Medulla oblongata (tissue), 1 donor: Measurements from ENCODE around the gene SAMD4A.
A peak's percentile ranks its signal among the peaks of the same experiment; 100 is the strongest.
"Not testable (repeated sequence)": the region's sequence is repeated elsewhere in the genome, so short reads cannot be mapped to it uniquely, and the experiment has no call there.

Source experiments
- DNase-seq: peaks from one replicate; pipeline ENCODE4 v3.0.0-alpha.2; 2015; ENCODE audit errors: extremely low spot score

SAMD4A gene

DNA sequence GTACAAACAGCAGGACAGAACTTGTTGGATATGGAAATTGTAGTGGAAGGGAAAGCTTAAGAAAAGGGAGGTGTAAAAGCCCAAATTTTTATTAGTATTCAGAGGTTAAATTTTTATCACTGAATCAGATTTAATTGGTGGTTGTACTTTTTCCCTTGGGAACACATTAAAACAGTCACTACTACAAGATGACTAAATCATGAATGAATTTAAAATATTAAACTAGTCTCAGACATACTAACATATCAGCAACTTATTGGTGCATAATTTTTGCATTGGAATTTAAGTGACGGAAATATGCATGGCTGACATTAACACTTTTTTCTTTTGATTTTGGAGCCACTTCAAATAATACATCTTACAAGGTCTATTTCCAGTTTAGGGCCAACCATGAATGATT, 27.6 kb downstream of the SAMD4A start:
- no peak for DNase-seq

DNA sequence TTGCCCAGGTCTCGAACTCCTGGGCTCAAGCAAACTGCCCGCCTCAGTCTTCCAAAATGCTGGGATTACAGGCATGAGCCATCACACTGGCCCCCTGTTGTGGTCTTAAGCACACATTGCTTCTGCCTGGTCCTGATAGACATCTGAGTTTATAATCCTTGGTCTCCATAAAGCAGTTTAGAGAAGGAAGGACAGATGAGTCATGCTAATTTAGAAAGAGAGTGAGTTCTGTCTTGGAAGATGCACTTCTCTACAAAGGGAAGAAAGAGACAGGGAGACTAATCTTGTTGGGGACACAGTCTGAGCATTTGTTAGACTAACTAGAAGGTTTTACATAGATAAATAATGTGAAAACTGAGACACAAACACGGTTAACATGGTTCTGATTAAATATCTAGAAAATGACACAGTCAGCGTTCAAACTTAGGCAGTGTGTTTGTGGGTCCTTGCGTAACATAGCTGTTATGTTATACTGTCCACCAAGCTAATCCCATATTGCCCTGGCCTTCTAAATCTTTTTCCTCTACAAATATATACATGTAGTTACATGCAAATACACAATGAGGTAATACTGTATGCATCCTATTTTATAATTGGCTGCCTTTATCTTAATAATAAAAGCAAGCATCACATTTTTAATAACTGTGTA, 31.0 kb downstream of the SAMD4A start:
- DNase-seq: no peak

DNA sequence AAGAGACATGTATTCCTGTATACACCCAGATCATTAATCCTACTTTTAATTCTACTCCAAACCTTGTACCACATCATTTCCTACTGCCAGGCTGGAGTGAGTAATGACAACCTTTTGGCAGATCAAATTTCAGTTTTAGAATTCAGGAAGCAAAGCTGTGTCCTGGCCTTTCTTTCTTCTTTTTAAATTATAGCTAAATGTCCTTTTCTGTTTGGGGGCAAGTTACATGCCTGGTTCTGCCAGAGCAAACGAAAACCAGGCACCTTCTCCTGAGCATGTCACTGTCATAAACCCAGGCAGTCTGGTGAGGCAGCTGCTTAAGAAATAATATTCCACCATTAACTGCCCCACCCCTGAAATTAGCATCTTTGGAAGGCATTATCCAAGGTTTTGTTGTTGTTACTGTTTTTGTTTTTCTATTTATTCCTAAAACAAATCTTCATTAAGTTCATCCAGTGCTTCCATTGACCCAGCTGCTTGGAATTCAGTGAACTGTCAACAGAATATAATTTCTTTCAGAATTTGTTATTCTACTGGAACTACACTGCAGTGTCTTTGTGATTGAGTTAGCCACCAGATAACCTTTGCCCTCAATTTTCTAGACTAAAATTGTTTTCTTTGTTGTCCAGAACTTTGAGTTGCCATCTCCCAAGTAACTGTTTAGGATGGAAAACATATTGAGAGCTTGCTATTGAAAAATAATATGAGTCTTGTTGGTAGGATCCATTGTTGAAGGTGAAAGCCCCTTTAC, 33.2 kb downstream of the SAMD4A start:
- no peak for DNase-seq

DNA sequence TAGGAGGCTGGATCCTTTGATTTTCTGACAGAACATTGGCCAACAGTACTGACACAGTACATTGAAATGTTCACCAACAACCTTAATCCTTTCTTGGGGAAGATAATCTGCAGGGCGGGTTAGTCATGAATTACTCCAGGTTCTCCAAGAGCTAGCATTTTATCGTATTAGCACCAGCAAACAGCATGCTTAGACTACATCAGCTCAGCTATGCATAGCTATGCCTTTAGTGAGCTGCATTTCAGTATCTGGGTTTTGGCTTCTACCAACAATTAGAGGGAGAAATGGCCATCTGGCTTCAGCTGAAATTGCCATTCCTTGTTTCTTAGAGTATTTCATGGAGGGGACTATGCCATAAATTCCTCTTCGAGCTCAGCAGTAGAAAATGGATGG, 33.8 kb downstream of the SAMD4A start:
- DNase-seq: no peak

DNA sequence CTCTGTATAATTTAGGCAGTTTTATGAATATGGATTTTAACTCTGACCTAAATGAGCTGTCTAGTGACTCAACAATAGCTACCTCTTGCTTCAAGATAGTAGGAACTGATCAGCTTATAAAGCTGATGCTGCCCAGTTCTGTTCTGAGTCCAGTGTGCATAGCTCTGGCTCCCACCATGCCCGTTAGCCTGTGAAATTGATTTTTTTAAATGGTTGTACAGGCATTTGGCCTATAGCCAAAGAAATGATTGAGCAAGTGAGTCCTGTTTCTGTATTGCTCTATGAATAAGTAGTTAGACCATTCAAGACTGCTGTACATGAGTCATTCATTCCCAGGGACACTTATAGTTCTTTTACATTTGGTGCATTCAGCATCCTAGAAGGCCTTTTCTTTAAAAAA, 36.4 kb downstream of the SAMD4A start:
- no peak for DNase-seq

DNA sequence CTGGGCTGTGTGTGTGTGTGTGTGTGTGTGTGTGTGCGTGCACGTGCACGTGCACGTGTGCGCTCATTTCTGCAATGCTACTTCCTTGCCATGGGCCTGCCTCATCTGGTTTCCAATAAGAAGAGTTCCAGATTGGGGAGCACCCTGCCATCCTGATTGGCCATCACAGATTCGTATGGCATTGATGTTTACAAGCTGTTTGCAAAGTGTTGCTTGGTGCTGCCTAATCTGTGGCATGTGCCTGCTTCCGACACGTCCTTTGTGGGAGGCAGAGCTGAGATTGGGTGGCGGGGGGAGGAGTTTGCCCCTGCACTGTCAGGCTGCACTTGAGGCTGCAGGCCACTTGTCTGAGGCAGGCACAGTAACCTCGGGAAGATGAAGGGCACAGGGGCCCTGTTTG, 39.2 kb downstream of the SAMD4A start:
- DNase-seq: no peak

DNA sequence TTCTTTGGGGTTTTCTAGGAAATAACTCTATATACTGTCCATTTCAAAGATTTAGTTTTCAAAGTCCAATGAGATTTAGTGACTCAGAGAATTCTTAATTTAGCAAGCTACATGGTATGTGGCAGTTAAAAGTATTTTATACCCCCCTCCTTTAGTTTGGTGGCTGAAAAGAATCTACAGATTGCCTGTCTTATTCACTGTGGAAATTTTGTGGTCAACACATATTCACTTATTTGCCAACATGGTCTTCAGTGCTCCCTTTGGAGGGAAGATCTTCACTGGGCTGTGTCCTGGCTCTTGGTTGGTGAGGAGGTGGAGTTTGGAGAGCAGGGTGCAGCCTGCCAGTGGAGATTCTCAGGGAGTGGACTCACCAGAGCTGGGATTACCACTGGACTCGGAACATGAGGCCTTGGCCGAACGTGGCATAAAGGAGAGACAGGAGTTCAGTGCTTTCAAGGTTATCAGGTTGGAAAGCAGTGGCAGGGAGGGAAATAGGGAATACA, 39.8 kb downstream of the SAMD4A start:
- no peak for DNase-seq

DNA sequence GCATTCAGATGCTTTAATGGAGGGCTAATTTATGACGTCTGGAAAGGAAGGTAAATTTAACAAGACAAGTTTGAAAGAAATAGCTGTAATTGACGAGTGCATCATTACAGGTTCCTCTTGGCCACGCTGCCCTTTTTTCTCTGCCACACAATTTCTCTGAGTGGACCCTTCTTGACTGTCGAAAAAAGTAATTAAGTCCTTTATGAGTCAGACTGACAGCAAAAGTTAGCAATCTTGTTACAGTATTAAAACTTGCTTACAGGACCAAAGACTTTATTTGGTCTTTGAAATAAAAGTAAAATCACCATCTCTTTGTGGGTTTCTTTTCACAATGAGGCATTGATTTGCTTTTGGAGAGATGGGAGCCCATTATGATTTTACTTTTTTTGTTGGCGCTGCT, 42.6 kb downstream of the SAMD4A start:
- no peak for DNase-seq

DNA sequence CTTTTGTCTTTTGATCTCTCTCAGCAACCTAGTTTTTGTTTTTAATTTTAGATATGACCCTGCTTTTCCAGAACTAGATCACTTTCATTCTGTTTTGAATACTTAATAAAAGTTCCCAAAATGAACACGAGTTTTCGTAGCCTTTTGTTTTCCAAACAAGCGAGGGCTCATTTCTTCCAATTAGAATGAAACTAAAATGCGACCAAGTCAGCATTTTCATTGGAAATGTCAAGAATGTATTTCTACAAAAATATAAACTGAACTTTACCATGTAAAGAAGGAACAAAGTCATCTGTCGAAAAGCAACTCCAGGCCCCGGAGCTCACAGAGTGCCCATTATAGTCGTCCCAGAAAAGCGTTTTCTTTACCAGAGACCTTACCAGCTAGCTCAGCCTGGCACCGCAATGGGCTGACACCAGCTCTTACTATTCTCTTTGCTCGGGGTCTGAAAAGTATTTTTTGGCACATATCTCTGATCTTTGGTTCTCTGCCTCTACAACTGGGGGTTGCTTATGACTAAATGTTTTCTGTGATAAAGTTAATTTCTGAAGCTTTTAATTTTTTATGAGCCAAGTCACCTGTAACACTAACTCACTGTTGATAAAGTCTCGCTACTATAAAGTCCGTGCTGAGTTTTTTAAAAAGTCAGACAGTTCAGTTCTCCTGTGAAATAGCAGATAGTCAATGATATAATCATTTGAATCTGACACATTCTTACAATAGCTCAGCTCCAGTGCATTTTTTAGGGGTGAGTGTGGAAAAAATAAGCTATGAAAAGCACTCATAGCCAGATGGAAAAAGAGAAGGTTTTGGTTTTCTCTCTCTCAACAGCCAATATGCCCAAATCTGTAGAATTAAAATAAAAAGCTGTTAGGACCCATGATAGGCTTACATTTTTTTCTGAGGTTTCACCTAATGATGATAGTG, 43.4 kb downstream of the SAMD4A start:
- DNase-seq: peak; percentile 67

DNA sequence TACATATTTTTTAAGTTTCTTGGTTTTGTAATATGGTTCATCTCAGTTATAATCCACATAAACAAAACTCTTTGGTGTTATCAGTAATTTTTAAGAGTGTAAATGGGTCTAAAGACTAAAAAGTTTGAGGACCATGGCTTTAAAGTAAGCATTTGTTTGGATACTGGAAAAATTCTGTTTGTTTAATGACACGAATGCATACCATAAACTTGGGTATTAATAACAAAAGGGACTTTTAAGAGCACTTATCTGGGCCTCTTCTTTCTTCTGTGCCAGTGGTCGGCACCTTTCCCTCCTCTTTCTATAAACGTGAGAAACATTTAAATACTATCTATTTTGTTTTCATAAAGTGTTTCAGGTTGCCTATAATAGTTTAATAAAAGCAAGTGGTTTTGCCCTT, 47.4 kb downstream of the SAMD4A start:
- DNase-seq: no peak

DNA sequence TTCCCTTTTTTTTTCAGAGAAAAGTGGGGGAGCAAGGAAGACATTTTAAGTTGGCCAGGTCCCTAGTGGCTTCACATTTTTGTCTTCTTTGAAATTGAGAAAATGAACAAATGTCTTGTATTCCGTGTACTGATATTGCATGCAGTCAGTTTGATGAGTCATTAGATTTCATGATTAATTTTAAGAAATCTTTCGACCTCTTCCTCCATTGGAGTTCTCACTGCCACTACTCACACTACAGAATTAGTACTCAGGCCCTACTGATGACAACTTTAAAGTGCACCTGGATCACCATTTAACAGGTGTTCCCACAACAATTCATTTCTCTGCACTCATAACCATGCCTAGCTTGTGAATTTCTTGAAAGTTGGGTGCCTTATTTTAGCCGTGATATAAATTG, 50.5 kb downstream of the SAMD4A start:
- no peak for DNase-seq

DNA sequence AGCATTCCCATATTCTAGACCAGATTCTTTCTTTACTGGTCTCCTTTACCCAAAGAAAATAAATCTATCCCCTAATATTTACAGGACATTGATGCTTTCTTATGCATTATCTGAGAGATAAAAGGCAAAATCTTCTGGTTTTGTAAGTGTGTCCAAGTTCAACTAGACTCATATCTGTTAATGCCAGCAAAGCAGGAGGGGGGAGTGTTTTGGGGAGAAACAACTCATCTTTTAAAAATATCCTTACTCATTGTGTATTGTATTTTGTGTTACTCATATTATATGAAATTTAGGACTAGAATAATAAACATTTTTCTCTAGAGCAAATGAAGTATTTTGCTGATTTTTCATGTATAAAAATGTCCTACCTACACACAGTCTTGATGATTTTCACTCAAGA, 54.8 kb downstream of the SAMD4A start:
- DNase-seq: no peak

DNA sequence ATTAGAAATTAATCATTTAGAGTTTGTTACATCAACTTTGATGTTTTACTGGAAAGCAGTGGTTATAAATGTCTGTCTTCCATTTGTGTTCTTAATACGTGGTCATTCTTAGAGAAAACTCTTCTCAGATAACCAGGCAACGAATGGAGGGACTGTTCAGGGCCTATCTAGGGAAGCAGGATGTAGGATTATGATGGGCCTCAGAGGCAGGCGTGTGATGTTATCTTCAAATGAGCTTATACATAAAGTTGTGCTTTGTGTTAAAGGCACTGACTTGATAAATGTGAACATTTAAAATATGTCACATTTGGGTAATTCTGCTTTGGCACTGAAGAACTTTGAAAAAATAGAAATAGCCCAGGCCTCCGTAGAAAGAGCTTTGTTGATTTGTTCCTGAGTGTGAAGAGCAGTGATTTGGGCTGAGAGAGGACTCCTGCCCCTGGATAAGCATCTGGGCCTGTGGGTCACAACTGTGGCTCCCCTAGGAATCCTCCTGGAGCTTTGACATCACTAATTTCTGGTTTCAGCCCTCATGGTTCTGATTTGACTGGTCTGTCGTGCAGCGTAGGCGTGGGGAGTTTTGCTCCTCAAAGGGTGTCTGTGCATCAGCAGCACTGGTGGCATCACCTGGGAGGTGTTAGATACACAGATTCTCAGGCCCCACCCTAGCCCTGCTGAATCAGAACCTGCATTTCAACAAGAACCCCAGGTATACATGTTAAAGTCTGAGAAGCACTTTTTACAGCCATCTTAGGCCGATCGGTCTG, 55.4 kb downstream of the SAMD4A start:
- no peak for DNase-seq

DNA sequence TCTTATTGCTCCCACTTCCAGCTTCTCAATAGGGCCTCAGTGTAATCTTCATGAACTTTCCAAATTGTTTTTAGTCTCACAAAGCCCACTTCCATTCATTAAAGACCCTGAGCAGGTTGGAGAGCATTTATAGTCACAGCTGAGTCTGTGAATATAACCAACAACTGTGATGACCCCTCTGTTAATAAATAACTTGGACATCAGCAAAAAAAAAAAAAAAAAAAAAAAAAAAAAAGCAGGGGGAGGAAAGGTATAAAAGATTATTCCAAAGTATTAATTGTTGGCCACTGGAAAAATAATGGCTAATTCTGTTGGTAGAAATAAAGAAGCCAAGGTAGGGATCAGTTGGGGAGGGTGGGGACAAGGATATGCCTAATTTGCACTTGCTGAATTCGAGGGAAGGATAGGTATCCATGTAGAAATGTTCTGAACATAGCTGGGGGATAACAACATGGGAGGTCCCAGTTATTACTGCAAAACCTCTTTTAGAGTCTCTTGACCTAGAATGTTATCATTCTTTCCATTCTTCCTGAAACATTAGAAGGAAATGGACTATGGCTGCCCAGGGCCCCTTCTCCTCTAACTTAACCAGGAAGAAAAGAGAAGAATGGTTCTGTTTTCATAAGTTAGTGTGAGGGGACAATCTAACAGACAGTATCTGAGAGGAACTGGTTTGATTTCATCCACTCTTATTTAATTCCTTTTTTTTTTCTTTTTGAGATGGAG, 56.5 kb downstream of the SAMD4A start:
- DNase-seq: no peak

DNA sequence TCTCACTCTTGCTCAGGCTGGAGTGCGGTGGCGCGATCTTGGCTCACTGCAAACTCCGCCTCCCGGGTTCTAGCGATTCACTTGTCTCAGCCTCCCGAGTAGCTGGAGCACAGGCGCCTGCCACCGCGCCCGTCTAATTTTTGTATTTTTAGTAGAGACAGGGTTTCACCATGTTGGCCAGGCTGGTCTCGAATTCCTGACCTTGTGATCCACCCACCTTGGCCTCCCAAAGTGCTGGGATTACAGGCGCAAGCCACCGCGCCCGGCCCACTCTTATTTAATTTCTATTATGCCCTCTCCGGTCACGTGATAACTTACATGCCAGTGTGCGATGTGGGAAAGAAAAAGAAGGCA, 57.1 kb downstream of the SAMD4A start:
- not testable (repeated sequence) for DNase-seq

DNA sequence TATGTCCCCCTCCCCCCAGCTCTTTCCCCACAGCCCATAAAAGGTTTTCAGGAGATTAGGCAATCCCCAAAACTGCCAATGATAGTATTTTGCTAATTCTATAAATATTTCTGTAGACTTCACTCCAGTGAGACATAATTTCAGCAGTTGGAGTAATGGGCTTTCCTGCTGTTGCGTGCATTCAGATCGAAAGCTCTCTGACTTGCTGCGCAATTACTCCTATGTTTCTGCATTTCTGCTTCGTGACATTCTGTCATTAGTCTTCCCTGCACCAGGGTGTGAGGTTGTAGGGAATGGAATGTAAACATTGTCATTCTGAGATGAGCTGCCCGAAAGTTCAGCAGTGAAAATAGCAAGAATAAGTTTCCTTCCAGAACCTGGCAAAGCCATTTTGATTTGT, 58.2 kb downstream of the SAMD4A start:
- DNase-seq: no peak

DNA sequence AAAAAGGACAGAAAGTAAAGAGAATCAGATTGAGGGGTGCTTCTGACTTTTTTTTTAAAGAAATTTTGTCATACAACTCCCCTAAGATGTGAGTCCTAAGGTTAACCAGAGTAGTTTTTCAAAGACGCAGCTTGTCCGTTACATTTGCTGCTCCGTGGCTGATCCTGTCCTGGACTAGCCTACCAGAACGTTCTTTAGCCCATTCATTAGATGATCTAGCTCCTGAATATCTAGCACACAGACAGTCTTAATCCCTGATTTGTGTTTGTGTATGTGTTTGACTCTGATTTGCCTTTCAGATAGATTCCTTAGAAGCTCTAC, 60.3 kb downstream of the SAMD4A start:
- no peak for DNase-seq

DNA sequence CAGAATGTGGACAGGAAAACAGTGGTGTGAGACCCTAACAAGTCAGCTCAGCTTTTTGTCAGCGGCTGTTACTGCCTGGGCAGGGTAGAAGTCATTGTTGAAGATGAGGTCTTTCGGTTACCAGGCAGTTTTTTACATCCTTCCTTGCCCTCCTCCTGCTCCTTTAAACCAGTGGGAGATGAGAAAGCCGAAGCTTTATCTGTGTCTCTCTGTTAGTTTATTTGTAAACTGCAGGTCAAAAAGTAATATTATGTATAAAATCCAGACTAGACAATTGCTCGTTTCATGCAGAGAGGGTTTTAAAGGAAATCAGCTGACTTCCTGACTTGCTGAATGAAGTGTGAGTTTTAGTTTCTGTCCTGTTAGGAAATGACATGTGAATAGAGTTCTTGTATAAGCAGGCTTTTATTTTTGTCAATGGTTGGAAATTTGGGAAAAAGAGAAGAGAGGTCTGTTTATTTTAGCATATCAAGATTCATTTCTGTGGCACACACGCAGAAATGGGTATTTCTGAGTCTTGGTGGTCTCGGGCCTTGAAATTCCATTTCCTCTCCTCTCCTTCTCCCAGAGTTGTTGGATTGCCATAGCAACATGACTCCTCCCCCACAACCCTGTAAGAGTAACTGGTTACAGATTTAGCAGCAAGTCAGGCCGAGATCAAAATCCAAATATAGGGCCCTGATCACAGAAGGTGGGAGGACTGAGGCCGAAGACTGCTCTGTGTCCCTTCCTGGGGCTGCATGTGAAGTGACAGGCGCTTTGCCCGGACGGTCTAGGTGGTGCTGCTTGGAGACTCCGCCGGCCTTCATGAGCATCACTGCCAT, 60.8 kb downstream of the SAMD4A start:
- DNase-seq: peak; percentile 90

DNA sequence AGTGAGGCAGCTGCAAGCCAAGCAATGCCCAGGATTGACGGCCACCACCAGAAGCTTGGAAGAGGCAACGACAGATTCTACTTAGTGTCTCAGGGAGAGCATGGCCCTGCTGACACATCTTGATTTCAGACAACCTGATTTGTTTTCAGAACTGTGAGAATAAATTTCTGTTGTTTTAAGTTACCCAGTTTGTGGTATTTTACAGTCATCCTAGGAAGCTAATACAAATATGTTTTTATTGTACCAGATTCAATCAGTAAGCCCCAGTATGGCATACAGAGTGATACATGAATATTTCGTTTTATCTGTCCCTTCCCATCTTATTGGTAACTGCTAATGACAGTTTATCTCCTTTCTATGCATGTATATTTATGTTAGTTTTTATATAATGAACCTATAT, 62.3 kb downstream of the SAMD4A start:
- DNase-seq: no peak

DNA sequence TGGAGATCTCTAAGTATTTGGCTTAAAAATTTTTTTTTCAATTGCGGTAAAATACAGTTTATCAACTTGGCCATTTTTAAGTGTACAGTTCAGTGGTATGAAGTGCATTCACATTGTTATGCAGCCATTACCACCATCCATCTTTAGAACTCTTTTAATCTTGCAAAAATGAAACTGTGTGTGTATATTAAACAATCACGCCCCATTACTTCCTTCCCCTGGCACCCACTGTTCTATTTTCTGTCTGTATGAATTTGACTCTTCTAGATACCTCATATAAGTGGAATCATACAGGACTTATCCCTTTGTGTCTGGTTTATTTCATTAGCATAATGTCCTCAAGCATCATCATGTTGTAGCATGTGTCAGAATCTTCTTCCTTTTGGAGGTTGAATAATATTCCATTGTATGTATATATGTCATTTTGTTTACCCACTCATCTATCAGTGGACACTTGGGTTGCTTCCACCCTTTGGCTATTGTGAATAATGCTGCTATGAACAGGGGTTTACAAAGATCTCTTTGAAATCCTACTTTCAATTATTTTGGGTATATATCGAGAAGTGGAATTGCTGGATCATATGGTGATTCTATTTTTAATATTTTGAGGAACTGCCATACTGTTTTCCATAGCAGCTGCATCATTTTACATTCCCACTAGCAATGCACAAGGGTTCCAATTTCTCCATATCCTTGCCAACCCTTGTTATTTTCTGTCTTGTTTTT, 62.9 kb downstream of the SAMD4A start:
- DNase-seq: no peak
